Loucy (cell line): Measurements from ENCODE around the gene EMP1.

Source experiments
- H2AFZ ChIP-seq: fragments of 200-600 bp; sonication (generic); 2 replicates; pipeline ENCODE4 v1.6.0; 2016; ENCODE audit warnings: antibody characterized with exemption, mild to moderate bottlenecking, low read length, moderate library complexity
- H3F3A ChIP-seq: fragments of 200-600 bp; 2 replicates; pipeline ENCODE4 v1.6.0; 2016; ENCODE audit warnings: antibody characterized with exemption, low read depth, mild to moderate bottlenecking
- H3K27me3 ChIP-seq: fragments of 200-600 bp; sonication (generic); 2 replicates; pipeline ENCODE4 v1.6.1; 2014; ENCODE audit warnings: low read length, mild to moderate bottlenecking; ENCODE audit not compliant: insufficient read depth, poor library complexity, severe bottlenecking
- H3K36me3 ChIP-seq: fragments of 200-600 bp; sonication (generic); 2 replicates; pipeline ENCODE4 v1.6.1; 2016; ENCODE audit warnings: low read length; ENCODE audit not compliant: insufficient read depth
- H3K4me1 ChIP-seq: fragments of 200-600 bp; sonication (generic); 2 replicates; pipeline ENCODE4 v1.5.1; 2014; ENCODE audit warnings: low read length, mild to moderate bottlenecking; ENCODE audit not compliant: insufficient read depth, poor library complexity, severe bottlenecking
- H3K4me2 ChIP-seq: fragments of 200-600 bp; sonication (generic); 2 replicates; pipeline ENCODE4 v1.6.0; 2014; ENCODE audit warnings: antibody characterized with exemption, low read length, low read depth, mild to moderate bottlenecking; ENCODE audit not compliant: poor library complexity, severe bottlenecking
- H3K4me3 ChIP-seq: fragments of 200-600 bp; sonication (generic); 2 replicates; pipeline ENCODE4 v1.5.1; 2014; ENCODE audit warnings: low read length, mild to moderate bottlenecking, mixed read lengths; ENCODE audit not compliant: poor library complexity, severe bottlenecking
- H3K79me2 ChIP-seq: fragments of 200-600 bp; sonication (generic); 2 replicates; pipeline ENCODE4 v1.6.1; 2014; ENCODE audit warnings: low read length; ENCODE audit not compliant: insufficient read depth
- H3K9ac ChIP-seq: fragments of 200-600 bp; sonication (generic); 2 replicates; pipeline ENCODE4 v1.6.0; 2014; ENCODE audit warnings: mild to moderate bottlenecking, low read depth, low read length, moderate library complexity; ENCODE audit not compliant: poor library complexity, severe bottlenecking
- H3K9me2 ChIP-seq: fragments of 200-600 bp; sonication (generic); replicated peaks from 2 replicates; pipeline ENCODE4 v1.6.1; 2016; ENCODE audit warnings: low read depth, low read length, mixed read lengths
- H3K9me3 ChIP-seq: fragments of 200-600 bp; sonication (generic); 2 replicates; pipeline ENCODE4 v1.6.1; 2014; ENCODE audit warnings: mild to moderate bottlenecking, antibody characterized with exemption, low read length, low read depth; ENCODE audit not compliant: insufficient read depth
- H4K20me1 ChIP-seq: fragments of 200-600 bp; sonication (generic); 2 replicates; pipeline ENCODE4 v1.6.0; 2014; ENCODE audit warnings: antibody characterized with exemption, low read length, mild to moderate bottlenecking; ENCODE audit not compliant: insufficient read depth, poor library complexity, severe bottlenecking
- CTCF ChIP-seq: fragments of 200-600 bp; sonication (generic); conservative IDR thresholded peaks from 2 replicates; pipeline ENCODE4 v1.5.1; 2014; ENCODE audit warnings: mild to moderate bottlenecking, antibody characterized with exemption, low read length
- EZH2phosphoT487 ChIP-seq: fragments of 200-600 bp; IDR thresholded peaks from 2 replicates; pipeline ENCODE4 v1.6.1; 2018; ENCODE audit warnings: antibody characterized with exemption, mild to moderate bottlenecking, moderate library complexity, borderline replicate concordance

The EMP1 gene

GRCh38 chr12:13156277-13156676 lies 40.2 kb upstream of the EMP1 start:
- Histone ChIP-seq H3K79me2 (no peaks in the 10 kb centered on the region), H4K20me1 (no peaks in the 10 kb centered on the region), H3K4me3 (no peak overlapping the region), H3F3A (no peaks in the 10 kb centered on the region), H3K4me1 (peaks cover 24% of the 10 kb centered on the region), H3K9me2 (no peaks in the 10 kb centered on the region), H3K9me3 (no peaks in the 10 kb centered on the region), H3K4me2 (peak overlapping the region; percentile 3), H3K9ac (no peak overlapping the region), H2AFZ (no peak overlapping the region), H3K36me3 (no peaks in the 10 kb centered on the region), H3K27me3 (no peaks in the 10 kb centered on the region)
- TF ChIP-seq EZH2phosphoT487, result no peak
- TF ChIP-seq CTCF, result no peak

GRCh38 chr12:13161172-13161571 lies 35.4 kb upstream of the EMP1 start:
- Histone ChIP-seq H3K27me3 (no peaks in the 10 kb centered on the region), H3K4me1 (peaks cover 45% of the 10 kb centered on the region), H3K79me2 (no peaks in the 10 kb centered on the region), H3K36me3 (no peaks in the 10 kb centered on the region), H4K20me1 (no peaks in the 10 kb centered on the region), H3K4me3 (no peak overlapping the region), H2AFZ (peak overlapping the region; percentile 21; the same call in 1 of the 2 replicates), H3K9ac (no peak overlapping the region), H3K4me2 (no peak overlapping the region), H3K9me3 (no peaks in the 10 kb centered on the region), H3F3A (peaks cover 17% of the 10 kb centered on the region), H3K9me2 (no peaks in the 10 kb centered on the region)
- TF ChIP-seq EZH2phosphoT487, result no peak
- TF ChIP-seq CTCF, result peak; percentile 64

- TF ChIP-seq CTCF (no peak), EZH2phosphoT487 (no peak)
- H4K20me1 ChIP-seq, result no peaks in the 10 kb centered on the region
- no peak overlapping the region for H3K4me3 ChIP-seq
- no peaks in the 10 kb centered on the region for H3K9me2 ChIP-seq
- no peak overlapping the region for H2AFZ ChIP-seq
- no peaks in the 10 kb centered on the region for H3K36me3 ChIP-seq
- peaks cover 51% of the 10 kb centered on the region for H3K4me1 ChIP-seq
- no peaks in the 10 kb centered on the region for H3K27me3 ChIP-seq
- H3K9me3 ChIP-seq, result peaks cover 3% of the 10 kb centered on the region; the same call in 1 of the 2 replicates
- peaks cover 17% of the 10 kb centered on the region for H3F3A ChIP-seq
- H3K79me2 ChIP-seq, result no peaks in the 10 kb centered on the region
- no peak overlapping the region for H3K4me2 ChIP-seq
- no peak overlapping the region for H3K9ac ChIP-seq
These were observed 33.6 kb upstream of the EMP1 start for GRCh38 chr12:13162904-13163303.
